Inferior parietal cortex (tissue), 1 donor: ENCODE results near the gene C2CD2.
A peak's percentile ranks its signal among the peaks of the same experiment; 100 is the strongest.
"Not testable (repeated sequence)": the region's sequence is repeated elsewhere in the genome, so short reads cannot be mapped to it uniquely, and the experiment has no call there.

Source experiments
- DNase-seq: peaks from one replicate; pipeline ENCODE4 v3.0.0-alpha.2; 2016; ENCODE audit errors: extremely low spot score

The C2CD2 gene

DNA sequence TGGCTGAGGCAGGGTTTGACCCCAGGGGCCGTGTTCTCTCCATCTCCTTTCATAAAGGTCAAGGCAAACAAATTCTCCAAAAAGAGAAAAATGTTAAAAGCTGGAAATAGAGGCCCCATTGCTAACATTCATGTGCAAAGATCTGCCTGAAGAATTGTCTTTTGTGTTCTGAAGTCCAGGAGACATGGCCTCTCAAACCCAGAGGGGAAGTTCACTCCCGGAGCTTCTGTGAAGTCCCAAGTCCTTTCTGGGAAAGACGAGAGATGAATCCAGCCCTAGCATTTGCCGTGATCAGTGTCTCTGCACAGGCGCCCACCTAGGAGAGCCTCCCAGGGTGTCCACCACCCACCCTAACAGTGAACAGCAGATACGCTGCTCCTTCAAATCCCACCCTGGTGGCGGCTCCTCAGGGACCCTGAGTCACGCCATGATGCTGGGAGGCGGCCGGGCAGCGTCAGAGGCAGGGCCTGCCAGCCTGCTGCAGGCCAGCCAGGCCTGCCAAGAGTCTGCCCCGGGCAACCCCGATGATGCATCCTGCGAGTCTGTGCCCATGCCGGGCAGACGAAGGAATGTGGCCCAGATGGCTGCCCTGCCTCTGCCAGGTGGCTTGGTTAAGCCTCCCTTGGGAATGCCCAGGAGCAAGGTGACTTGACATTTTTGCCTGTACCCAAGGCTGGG is 5.2 kb upstream of the C2CD2 start:
- no peak for DNase-seq

DNA sequence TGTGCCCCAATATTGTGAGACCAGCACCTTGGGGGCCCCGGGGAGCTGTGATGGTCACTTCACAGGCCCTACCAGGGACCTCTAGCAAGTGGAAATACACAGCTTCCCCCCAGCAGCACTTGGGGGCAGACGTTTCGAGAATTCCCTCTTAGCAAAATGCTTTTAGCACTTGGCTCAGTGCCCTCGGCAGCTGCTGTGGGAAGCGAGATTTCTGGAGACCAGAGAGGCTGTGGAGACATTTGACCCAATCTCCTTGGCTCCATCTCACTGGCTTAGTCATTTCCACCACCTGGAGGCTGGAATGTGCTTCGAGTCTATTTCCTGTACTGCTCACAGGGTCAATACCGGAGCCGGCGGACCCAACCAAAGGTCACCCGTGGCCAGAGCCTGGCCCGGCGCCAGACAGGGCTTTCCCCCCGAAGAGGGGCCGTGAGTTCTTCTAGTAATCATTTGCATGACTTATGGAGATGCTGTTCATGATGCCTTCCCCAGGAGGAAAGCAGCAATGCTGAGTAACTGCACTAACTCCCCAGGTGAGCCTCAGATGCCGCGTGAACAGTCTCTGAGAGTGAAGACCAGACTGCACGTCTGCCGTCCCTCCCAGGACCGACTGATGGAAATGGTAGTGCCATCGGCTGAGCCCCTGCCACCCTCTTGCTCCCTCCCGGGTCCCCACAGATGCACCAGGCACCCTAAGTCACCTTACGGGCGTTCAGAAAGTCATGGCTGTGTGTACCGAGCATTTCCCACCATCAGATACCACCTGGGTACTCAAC is 4.4 kb upstream of the C2CD2 start:
- peak; percentile 48 for DNase-seq

DNA sequence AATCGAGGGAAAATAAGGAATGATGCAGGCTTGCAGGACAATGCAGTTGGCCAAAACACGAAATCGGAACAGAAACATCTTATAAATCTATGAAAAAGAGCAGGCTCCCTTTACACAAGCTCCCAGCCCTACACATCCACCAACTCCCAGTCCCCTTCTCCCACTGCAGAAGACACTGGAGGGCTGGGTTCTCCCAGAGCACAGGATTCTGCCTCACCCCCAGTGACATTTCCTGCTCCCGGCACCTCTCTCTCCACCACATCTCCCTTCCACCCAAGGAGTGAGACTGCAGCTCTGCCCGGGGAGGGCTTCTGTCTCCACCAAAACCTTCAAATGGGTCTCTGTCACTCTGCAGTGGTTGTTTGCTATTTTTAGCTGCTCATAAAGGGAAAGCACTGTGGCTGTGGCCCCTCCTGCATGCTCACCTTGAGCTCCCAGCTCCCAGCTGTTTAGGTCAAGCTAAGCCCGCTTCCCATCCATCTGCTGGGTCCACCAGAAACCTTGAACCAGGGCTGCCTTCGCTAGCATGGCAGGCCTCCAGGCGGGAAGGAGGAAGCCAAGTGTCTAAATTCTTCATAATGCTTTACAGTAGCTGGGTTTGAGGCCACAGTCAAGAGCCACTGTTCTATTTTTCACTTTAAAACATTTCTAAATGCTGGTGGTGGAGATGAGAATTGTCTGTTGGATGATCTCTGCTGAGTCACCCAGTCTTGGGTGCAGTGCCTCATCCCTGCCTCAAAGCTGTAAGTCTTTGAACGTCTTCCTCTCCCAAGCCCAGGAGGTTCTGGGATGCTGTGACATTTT is 3.3 kb upstream of the C2CD2 start:
- peak; percentile 64 for DNase-seq

DNA sequence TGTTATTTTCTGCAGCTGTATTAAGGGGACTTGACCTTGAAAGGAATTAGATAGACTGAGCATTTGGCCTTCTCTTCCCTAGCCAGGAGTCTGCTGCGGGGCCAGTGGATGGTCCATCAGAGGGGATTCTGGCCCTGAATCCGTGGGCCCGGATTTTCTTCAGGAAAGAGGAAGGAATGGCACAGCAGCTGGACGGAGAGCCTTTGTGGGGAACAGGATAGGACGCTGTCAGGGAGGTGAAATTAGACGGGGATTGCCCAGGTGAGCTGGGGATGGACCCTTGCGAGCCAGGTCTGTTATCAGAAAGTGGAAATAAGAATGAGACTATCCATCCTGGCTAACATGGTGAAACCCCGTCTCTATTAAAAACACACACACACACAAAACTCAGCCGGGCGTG is 1.7 kb upstream of the C2CD2 start:
- DNase-seq: no peak

DNA sequence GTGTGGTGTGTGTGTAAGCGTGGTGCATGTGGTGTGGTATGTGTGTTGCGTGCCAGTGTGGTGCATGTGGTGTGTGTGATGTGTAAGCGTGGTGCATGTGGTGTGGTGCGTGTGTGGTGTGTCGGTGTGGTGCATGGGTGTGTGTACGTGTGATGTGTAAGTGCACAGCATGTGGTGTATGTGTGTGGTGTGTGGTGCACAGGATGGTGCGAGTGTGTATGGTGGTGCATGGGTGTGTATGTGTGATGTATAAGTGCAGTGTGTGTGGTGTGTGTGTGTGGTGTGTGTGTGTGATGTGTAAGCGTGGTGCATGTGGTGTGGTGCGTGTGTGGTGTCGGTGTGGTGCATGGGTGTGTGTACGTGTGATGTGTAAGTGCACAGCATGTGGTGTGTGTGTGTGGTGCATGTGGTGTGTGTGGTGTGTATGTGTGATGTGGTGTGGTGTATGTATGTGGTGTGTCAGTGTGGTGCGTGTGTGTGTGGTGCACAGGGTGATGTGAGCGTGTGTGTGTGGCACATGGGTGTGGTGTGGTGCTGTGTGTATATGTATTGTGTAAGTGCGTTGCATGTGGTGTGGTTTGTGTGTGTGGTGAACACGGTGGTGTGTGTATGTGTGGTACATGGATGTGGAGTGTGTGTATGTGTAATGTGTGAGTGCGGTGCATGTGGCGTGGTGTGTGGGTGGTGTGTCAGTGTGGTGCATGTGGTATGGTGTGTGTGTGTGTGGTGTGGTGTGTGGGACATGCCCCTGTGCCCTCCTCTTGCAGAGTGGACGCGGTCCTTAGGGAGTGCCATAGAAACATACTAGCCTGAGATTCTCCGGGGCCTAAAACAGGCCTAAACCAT is 1.1 kb upstream of the C2CD2 start:
- no peak for DNase-seq

DNA sequence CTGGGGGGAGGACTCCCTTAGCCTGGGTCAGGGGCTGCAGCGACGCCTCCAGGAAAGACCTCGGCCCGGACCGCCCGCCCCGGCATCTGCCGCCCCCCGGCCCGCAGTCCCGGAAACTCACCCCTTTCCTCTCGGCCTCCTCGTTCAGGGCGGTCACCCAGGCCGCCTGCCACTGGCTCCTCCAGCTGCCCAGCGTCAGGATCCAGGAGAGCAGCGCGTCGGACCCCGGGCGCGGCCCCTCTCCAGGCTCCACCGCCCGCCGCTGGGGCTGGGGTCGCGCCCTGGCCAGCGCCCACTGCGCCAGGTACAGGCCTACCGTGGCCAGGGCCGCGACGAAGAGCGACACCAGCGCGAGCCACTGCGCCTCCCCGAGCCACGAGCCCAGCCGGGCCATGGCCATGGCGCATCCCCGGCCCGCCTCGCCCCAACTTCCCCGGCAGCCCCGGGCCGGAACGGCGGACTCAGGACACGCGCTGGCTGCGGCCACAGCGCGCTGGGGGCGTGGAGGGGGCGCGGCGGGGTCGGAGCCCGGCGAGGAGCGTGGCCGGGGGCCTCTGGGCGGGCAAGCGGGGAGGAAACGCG is 478 bp downstream of the C2CD2 start:
- DNase-seq: no peak

DNA sequence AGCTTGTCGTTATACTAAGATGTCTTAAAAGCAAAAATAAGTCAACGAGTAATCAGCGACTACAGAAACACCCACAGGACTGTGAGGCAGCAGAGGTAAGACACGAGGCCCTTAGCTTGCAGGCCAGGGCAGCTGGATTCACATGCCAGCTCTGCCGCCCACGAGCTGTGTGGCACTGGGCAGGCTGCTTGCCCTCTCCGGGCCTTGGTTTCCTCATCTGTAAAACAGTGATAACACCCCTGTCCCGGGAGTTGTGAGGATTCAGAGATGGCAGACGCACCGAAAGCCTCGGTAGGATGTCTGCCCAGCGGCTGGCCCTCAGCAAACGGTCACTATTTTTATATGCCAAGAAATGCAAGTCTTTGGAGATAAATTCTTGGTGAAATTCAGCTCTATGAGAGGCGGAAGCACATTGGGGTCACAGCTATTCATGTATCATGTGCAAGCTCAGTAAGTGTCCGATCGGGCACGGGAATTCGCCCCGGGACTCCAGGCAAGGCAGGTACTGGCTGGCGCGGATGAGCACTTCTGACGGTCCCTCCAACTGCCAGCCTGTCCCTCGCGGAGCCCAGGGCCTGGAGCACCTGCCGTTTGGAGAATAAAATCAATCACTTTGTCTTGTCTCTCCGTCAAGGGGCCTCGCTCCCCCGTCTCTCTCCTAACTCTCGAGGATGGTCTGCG is 1.1 kb downstream of the C2CD2 start:
- no peak for DNase-seq

DNA sequence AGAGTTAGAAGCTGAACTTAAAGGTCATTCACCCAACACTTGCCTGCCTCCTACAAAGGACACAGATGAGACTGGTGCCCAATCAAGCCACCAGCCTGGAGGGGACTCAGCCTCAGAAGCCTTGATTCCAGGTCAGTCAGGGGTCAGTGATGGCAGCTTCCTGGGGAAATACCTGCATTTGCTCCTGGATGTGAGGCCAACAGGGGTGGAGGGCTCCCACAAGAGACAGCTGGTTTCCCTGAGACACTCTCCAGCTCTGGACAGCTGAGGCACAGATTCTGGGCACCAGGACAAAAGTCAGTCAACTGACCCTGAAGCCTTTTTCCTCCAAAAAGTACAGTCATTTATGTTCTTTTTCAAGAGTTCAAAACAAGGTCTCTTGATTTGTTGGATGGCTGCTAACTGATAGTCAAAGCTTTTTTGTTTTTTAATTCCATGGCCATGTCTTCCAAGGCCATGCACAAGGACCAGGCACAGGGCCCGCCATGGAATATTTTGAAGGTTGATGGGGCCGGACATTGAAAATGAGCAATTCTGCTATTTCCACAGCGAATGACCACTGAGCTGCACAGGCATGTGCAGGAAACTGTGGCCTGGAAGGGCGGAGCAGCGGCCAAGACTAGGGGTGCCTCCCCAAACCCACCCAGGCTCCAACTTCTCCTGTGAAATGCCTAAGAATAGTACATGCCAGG is 1.8 kb downstream of the C2CD2 start:
- DNase-seq: no peak

DNA sequence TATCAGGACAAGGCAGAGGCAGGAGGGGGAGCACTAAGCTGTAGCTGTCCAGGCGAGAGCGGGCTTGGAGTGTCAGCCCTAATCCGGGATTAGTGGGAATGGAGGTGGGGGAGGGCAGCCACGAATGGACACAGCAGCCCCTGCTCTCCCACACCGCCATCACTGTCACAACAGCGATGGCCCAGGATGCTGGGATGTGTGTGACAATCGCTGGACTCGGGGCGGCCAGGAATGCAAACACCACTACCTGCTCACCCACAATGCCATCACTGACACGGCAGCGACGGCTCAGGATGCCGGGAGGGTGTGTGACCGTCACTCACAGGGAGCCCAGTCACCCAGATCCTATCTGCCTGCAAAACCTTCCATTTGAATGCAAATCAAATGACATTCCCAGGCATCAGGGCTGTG is 2.9 kb downstream of the C2CD2 start:
- no peak for DNase-seq

DNA sequence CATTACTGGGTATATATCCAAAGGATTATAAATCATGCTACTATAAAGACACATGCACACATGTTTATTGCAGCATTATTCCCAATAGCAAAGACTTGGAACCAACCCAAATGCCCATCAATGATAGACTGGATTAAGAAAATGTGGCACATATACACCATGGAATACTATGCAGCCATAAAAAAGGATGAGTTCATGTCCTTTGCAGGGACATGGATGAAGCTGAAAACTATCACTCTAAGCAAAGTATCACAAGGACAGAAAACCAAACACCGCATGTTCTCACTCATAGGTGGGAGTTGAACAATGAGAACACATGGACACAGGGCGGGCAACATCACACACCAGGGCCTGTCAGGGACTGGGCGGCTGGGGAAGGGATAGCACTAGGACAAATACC is 4.2 kb downstream of the C2CD2 start:
- not testable (repeated sequence) for DNase-seq

DNA sequence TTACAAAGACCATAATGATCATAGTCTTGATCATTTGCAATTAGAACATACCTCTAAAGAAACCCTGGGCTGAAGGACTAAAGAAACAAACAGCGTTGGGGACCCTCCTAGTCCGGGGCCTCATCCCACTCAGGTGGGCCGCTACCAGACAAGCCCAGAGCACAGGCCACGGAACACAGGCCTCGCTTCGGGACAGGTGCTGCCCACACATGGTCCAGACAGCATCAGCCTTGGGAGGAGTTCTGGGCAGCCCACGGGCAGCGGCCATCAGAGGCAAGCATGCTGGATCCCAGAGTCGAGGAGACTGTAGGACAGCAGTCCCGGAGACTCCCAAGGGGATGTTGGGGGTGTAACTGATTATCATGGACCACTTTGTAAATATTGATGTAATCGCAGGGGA is 4.9 kb downstream of the C2CD2 start:
- DNase-seq: no peak

DNA sequence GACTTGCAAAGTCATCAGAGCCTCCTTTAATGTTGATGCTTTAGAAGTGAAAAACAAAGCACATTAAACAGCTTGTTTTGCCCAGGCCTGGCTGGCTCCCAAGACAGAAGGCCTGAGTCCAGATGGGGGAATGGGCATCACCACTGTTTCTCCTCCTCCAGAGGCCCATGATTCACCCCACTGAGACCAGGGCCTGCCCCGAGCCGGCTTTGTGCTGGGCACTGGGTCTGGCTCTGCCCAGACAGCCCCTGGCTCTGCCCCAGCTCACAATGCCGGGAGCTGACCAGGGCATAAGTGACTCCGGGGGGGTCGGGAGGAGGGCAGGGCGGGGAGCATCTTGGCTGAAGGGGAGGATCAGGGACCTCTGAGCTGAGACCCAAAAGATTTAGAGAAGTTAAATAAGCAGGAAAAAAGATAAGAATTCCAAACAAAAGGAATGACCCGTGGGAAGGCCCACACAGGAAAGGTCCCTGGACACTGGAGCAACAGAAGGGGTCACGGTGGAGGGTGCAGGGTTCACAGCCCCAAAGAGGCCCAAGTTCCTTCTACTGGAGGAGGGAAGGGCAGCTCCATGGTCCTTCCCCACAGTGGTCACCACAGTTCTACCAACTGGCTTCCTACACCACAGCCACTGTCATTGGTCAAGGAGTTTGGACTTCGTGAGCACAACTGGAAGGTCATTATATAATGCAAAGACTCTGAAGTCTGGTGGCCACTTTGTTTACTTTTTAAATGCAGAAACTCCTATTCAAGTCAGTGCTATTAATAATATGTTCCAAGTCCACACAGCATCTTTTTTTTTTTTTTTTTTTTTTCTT is 5.5 kb downstream of the C2CD2 start:
- DNase-seq: peak; percentile 85

DNA sequence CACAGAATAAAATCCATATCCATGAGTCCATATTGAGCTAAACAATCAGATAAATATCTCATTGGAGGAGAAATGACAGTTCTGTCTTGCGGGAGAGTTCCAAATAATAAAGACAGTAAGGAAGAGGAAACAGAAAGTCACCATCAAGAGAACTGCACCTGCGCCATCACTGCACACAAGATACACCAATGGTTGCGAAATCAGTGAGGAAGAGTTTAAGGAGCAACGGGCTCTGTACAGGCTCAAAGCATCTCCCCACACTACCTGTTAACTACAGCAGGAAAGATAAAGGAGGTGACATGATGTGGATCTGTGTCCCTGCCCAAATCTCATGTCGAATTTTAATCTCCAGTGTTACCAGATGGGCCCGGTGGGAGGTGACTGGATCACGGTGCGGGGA is 7.8 kb downstream of the C2CD2 start:
- no peak for DNase-seq

DNA sequence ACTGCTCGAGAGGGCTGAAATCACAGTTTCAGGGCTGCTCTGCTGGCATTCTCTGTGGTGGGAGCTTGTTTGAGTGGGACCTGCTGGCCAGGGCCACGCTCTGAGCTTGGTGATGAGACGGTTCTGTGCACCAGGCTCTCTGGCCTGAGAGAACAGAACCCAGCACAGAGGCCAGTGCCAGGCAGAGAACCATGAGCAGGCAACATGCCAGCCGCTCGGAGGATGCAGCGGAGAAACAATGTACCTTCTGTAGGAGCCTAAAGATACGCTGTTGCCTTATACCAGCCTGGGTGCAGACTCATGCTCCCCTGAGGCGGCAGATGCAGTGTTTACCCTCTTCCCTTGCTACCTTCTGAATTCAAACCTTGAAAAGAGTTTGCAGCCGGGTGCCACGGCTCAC is 10.0 kb downstream of the C2CD2 start:
- peak; percentile 59 for DNase-seq

DNA sequence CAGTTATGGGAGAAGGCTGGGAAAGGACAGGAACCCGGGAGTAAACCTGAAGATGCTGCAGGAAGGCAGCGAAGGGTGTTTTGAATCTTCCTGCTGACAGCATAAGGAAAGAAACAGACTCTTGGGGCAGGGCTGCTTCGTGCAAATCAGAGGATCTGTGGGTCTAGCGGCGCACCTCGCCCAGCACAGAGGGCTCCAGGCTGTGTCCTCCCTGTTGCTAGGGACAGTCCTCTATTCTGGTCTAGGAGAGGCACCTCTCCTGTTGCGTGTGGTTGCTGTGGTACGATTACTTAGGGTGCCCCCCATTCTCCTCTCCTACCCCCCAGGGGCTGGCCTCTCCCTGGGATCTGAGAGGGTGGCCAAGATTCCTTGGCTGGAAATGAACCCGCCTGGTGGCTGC is 11.4 kb downstream of the C2CD2 start:
- no peak for DNase-seq

DNA sequence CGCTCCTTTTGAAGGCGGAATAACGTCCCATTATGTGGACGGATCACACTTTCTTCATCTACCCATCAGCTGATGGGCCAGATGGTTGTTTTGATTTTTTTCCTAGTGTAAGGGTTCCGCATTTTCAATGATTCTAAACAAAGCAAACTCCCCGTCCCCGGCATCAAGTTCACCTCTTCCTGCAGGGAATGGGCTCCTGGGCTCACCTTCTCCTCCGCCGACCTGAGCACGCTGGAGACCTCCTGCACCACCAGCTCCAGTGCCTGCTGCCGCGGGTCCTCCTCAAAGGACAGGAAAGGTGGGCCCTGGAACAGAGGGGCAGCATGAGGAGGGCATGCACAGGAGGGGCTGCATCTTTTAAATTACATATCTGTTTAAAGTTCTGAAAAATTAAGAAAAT is 11.9 kb downstream of the C2CD2 start:
- DNase-seq: no peak

DNA sequence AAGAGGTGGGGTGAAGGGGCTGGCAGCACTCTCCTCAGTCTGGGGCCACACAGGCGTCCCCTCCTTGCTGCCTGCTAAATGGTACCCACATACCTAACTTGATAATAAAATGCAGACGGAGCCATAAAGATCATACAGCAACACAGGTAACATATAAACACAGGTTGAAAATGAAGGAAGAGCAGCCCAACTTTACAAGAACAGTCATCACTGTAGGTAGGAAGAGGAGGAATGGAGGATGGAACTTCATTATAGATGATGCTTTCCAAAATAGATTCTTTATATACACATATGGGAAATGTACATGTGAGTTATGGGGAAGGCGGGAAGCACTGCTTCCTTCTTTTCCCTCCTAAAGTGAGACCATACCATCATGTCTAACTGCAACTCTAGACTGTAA is 13.4 kb downstream of the C2CD2 start:
- DNase-seq: no peak

DNA sequence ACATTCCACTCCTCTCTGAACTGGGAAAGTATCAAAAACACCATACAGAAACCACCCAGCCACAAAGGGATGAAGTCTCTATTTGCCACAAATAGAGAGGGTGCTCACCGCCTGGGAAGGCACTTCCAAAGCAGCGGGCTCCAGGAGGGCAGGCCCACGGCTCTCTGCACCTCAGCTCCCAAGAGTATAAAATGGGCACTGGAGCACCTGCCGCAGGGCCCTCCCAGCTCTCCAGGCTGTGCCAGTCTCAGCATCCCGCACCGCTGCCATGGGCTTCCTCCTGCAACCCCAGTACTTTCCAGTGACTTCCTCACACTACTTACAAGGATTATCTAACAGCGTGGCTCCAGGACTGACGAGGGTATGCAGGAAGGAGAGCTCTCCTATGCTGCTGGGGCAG is 14.4 kb downstream of the C2CD2 start:
- DNase-seq: no peak

DNA sequence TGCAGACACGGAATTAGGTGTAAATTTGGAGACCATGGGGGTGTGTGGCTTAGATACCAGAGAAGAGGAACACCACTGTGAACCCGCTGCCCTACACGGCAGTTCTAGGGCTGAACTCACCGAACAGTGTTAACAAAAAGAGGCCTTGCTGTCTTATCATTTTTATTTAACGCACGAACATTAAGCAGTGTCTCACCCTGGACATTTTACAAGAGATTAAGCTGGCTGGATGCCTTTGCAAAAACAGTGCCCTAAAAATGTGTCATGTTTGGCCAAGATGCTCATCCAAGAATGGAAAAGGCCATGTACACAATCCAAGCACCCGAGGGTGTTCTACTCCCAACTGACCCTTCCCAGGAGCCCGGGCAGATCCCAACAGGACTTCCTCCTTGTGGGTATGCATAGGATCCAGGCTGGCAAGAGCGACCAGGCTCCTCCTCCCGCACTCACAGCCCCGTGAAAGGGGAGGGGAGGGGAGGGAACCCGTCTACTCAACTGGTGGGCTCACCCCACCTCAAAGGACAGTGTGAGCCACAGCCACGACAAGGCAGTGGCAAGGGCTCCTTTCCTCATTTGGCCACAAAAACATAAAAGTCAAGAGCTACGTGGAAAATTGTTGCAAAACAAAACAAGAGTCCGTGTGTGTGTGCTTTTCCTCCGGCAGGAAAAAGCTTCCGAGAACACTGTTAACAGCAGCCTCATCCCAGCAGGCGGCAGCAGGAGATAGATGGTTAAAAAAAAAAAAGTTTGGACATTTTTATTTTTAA is 20.3 kb downstream of the C2CD2 start:
- DNase-seq: no peak
